NB4 (cell line): Measurements from ENCODE around the gene PTX3.

Source experiments
- MYC ChIP-seq: IDR thresholded peaks from 2 replicates; pipeline ENCODE4 v1.6.1; 2011; ENCODE audit warnings: low read depth, low read length
- POLR2A ChIP-seq: IDR thresholded peaks from 2 replicates; pipeline ENCODE4 v1.6.1; 2011; ENCODE audit warnings: mild to moderate bottlenecking; ENCODE audit not compliant: insufficient read length; ENCODE audit errors: extremely low read depth
- TF ChIP-seq, protein P1 (sequence below): IDR thresholded peaks from one replicate; pipeline ENCODE4 v1.5.1; 2012; ENCODE audit warnings: low read depth, low read length
- TF ChIP-seq, protein P2 (sequence below): IDR thresholded peaks from 2 replicates; pipeline ENCODE4 v1.6.1; 2011; ENCODE audit warnings: low read depth, low read length

DNA sequence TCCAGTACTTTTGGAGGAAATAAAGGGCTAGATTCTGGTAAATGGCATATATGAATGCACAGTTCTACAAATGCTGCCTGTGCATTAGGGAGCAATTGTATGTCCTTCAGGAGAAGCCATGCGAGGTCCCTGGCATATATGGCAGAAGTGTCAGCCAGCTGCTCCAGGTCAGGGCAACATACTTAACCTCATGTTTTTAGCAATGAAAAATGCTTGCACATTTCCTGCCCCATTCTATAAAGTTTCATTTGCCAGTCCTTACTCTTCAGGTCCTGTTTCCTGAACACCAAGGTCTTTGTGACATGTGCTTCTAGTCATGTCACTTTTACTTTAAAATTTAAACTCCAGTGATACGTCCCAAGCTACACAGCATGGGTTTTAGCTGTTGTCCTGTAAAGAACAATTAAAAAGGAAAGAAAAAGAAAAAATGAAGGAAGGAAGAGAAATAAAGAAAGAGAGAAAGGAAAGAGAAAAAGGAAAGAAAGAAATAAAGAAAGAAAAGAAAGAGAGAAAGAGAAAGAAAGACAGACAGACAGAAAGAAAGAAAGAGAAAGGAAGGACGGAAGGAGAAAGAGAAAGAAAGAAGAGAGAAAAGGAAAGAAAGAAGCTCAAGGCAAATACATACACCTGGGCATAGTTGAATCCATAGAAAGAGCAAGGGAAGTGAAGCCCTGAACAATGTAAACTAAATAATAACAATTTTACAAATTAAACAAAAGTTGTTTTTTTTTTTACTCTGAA, 20.1 kb upstream of the PTX3 start:
- TF ChIP-seq, protein P1, sequence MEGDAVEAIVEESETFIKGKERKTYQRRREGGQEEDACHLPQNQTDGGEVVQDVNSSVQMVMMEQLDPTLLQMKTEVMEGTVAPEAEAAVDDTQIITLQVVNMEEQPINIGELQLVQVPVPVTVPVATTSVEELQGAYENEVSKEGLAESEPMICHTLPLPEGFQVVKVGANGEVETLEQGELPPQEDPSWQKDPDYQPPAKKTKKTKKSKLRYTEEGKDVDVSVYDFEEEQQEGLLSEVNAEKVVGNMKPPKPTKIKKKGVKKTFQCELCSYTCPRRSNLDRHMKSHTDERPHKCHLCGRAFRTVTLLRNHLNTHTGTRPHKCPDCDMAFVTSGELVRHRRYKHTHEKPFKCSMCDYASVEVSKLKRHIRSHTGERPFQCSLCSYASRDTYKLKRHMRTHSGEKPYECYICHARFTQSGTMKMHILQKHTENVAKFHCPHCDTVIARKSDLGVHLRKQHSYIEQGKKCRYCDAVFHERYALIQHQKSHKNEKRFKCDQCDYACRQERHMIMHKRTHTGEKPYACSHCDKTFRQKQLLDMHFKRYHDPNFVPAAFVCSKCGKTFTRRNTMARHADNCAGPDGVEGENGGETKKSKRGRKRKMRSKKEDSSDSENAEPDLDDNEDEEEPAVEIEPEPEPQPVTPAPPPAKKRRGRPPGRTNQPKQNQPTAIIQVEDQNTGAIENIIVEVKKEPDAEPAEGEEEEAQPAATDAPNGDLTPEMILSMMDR = no peak
- TF ChIP-seq POLR2A (no peak), MYC (no peak)
- TF ChIP-seq, protein P2, sequence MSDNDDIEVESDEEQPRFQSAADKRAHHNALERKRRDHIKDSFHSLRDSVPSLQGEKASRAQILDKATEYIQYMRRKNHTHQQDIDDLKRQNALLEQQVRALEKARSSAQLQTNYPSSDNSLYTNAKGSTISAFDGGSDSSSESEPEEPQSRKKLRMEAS = no peak
